GM21723 (cell line): Measurements from ENCODE around the gene SHQ1.

Experiments used
- ATAC-seq: cut with Tn5 transposase; IDR thresholded peaks from one replicate; pipeline ENCODE4 v1.9.1; 2021; ENCODE audit warnings: mild to moderate bottlenecking, moderate library complexity; ENCODE audit not compliant: unreplicated experiment

SHQ1 gene

DNA sequence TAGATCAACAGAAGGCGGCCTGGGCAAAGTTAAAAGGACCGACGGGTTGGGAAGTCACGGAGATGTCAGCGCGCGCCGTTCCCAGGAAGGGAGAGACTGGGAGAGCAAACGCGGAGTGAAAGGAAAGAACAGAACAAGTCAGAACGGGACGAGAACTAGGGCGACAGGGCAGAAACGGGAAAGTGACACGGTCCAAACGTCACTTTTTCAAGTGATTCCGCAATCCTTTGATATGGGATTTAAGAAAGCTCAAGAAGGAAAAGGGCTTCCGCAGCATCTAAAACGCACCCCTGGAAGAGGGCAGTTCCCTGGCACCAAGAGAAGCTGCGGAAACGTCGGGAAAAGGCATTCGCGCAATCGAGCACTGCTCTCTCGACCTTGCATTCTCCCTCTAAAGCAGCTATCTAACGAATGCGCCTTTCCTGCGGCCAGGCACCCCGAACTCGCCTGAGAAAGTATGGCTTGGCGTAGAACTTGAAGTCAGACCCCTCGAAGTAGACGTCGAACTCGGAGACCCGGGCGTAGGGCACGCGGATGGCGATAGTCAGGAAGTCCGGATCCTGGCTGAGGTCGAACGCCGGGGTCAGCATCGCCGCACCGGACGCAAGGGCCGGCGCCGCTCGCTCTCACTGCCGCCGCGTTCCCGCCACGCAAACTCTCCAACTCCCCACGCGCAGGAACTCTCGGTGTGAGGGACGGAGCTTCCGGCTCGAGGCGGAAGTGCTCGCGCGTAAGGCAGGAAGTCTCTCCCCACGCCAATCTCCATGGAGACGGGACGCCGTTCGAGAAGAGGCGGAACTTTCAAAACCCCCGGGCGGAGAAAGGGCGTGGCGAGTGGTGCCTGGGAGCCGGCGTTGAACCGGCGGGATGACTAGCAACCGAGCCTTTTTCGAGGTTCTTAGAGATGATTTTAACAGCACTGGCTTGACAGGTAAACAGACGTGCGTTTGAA lies at the start of gene SHQ1:
TSS of gene SHQ1 (minus strand) at position 695 of the 952 bp plus-strand sequence. CDS start at position 590, 105 bp downstream.
- peak; percentile 89 for ATAC-seq

DNA sequence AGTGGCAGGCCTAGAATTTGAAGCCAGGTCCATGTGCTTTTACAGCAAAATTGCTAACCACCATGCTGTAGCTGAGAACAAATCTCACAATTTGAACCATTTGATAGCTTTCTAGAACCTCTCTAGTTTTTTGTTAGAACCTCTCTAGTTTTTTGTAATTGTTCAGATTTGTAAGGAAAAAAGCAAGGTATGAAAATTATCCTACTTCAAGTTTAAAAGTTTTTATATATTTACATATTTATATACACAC lies 49.4 kb upstream of the SHQ1 start:
- ATAC-seq = no peak

DNA sequence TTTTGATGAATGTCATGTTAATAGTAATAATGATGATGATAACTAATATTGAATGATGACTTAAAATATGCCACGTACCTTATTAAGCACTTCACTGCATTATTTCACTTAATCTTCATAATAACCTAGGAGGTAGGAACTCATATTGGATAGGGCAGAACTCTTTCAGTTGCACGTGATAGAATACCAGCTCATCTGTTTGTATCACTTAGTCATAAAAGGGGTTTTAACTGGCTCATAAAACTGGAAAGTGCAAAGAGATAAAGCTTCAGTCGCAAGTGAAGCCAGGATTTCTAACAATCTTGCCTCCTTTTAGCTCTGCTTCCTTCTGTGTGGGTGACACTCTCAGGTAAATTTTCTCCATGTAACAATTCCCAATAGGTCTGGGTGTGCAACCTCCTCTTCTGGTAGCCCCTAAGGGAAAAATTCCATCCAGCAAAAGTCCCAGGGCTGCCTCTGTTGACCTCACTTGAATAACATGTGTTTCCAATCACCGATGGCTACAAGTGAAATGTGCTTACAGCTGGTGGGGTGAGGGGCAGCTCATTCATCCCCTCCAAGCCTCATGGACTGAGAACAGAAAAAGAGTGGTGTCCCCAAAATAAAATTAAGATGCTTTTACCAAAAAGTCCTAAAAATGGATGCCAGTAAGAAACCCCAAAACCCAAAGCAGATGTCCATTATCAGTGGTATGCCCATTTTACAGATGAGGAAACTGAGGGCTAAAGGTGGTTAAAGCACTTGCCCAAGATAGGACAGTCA lies 48.9 kb upstream of the SHQ1 start:
- ATAC-seq = no peak

DNA sequence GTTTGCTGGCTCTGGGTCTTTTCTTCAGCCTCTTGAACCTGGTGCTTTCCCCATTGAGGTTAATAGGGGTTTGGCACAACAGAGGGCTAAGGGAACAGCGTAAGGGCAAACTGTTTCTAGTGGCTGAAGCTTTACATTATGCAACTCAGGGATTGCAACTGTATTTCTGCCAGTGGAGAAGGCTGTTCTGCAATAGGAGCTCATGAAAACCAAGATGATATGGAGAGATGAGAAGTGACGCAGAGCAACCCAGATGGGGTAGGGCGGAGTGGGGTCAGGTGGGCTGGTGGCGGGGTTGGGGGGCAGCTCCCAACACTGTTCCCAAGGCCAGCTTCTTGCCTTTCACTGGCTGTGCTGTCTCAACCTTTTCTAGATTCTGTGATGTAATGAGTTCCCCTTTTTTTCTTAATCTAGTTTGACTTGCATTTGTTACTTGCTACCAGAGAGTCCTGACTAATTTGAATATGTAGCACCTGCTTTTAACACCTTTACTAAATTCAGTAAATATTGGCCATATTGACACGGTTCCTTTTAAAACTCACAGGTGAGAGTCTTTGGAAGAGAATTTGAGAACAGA lies 46.8 kb upstream of the SHQ1 start:
- no peak for ATAC-seq

DNA sequence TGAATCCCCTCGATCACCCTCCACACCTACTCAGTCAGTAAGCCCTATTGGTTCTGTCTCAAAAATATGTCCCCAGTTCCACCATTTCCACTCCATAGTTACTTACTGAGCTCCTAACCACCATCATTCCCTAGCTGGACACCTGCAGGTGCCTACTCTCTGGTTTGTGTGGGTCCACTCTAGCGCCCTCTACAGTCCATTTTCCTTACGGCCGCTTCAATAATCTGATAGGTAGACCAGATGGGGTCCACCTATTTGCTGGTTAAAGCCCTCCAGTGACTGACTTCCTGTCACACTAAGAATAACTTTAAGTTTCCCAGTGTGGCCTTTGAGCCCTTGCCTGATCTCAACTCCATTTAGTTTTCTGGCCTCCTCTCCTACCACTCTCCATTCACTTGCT lies 44.6 kb upstream of the SHQ1 start:
- no peak for ATAC-seq

DNA sequence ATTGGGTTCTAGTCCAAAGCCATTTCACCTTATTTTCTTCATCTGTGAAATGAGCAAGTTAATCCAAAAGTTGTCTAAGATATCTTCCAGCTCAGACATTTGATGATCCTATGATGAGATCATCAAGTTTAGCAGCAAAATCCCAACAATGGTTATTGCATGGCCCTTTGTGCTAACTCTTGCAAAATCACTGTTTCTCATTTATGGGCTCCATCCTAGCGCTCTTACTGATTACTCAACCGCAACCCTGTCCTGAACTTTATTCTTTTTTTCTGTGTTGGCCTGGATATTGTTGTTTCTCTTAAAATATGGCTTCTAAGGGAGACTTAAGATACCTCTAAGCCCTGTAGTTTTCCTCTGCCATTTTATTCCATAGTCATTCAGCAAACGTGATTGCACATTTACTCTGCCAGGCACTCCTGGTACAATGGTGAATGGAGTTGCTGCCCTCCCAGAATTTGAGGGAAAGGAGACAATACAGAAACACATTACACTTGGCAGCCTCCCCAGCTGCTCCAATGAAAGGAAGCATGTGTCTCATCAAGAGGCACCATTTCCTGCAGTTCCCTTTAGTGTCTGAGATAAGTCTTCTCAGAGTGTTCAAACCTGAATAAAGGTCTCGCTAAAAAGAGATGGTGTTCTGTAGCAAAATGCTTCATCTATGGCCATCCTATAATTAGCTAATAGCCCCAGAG lies 44.0 kb upstream of the SHQ1 start:
- ATAC-seq = no peak

DNA sequence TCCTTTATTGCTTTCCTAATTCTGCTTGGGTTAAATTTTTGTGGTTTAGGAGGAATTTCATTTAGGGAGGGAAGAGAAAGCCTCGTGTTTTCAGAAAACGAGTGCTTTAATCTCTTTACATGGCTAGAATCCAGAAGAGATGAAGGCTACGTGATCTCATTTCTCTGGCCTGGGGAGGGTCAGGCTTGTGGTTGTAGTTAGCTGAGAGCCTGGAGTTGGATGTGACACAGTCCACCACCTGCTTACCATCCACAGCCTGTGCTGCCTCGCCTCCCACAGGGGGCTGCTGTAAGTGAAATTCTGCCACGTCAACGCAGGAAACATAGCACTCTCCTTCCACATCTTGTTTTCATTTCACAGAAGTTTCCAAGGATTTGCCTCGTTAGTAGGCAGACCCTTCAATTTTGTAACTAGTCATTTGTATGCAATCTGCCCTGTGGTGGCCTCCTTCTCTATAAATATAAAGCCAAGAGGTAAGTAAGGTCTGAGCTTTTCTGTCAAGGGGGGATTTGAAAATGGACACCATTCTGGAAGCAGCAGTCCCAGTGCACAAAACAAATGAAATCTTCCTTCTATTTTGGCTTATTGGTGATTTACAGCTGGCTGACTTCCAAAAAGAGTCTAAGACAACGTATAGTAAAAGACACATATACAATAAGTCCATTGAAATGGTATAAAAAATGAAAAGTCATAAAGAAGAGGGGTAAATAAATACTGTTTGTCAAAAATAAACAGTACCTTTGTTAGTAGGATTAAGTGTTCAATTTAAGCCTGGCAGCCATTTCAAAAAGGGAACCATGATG lies 43.0 kb upstream of the SHQ1 start:
- ATAC-seq = no peak

DNA sequence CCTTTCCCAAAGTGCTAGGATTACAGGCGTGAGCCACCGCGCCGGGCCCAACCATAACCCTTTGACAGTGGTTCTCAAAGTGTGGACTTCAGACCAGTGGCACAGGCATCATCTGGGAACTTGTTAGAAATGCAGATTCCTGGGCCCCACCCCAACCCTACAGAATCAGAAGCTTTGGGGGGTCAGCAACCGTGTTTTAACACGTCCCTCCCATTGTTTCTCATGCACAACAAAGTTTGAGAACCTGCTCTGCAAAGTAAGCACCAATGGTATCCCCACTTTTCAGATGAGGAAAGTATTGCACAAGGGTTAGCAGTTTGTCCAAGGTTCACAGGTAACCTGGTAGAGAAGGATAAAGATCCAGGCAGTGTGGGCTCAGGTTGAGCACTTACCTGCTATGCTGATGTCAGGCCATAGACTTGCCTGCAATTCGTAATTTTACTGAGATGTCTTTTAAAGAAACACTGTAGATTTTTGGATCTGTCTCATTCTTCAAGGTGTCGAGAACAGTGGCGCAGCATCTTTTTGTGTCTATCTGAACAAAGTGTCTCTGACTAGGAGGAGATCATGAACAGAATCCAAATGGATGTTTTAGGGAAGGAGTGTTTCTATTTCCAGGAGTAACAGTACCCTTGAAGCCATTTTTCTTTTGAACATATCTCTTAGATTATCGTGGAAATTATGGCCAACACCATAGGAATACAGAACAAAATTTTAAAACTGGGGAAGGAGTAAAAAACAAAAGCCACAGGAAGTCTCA lies 42.1 kb upstream of the SHQ1 start:
- ATAC-seq = no peak

DNA sequence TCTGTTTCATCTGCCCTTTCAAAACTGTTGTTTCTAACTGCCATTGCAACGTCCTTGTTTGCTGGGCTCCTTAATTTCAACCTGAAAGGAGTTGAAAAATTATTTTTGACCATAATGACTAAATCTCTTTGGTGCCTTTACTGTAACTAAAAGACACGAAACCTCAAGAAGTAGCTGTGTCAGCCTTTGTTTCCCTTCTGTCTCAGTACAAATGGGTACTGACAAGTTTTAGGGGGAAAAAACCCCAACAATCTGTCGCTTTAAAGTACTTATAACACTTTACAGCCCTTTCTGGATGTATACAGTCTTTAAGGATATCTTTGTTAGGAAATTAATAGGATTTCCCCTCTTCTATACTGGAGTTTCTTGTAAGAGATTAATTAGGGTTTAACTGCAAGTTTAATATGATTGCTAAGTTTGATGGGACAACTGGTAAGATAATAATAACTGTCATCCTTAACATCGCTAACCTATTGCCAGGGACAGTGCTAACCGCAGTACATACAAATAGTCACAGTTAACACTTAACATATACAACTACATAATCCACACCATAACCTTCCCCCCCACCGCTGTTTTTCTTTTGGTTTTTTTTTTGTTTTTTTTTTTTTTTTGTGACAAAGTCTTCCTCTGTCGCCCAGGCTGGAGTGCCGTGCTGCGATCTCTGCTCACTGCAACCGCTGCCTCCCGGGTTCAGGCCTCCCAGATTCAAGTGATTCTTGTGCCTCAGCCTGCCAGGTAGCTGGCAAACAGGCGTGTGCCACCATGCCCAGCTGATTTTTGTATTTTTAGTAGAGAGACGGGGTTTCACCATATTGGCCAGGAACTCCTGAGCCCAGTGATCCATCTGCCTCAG lies 41.3 kb upstream of the SHQ1 start:
- no peak for ATAC-seq

DNA sequence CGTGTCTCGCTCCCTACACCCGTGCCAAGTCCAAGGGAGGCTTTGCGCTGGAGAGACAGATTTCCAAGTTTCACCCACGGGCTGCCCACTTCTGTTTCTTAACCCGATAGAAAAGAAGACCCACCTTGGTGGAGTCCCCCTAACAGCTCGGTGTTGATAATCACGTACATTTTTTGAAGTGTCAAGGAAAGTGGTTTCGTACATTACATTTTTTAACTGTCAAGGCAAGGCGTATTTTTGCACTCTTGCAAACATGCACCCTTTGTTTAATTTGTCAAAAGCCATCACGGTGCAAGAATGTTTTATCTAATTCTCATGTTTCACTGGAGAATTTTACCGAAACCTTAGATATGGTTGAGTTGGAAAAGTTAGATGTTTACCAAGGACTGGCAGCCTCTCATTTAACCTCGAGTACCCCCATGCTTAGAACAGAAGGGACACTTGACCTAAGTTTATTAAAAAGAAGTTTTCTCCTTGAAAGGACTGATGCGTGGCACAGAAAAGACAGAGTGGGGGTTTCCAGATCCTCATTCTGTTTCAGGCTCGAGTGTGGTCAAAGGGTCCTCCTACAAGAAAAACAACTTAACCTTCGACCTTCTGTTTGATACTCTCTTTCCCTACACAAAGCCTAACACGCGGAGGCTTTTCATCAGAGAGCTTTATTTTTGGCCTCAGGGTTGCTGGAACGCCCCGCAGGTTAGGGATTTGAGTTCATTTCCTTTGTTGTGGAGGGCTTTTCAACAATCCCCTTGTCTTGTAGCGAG lies 40.5 kb upstream of the SHQ1 start:
- ATAC-seq = no peak

DNA sequence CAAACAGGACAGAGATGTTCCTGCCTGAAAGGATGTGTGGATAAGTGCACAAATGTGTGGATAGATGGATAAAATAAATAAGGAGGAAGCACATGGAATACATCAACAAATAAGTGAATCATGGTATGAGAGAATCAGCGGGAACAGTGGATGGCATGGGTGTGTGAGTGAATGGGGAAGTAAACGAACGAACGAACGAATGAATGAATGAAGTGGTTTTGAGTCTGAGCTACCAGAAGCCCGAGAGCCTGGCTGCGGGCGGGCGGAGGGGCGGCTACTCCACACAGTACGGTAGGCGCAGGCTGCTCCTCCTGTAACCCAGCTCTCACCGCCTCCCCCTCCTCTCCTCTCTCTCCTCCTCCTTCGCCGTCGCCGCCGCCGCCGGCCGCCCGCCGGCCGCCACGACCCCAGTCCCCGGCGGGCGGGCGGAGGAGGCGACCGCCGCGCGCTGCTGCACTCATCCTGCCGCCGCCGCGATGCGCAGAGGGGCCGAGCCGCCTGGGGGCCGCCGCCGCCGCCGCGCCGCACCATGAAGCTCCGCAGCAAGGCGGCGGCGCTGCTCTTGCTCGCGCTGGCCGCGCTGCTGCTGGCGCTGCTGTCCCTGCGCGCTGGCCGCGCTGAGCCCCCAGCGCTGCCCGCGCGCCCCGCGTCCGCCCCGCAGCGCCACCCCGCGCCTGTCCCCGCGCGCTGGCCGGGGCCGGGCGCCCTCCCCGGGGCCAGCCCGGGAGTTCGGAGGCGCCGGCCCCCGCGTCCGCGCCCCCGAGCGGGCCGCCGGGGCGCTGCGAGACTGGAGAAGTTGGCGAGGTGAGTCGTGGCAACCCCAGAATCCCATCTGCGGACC lies 39.7 kb upstream of the SHQ1 start, which contains the start of gene GXYLT2:
TSS of gene GXYLT2 (plus strand) at position 342 of the 841 bp plus-strand sequence. CDS start at position 530, 188 bp downstream.
- peak; percentile 81 for ATAC-seq

DNA sequence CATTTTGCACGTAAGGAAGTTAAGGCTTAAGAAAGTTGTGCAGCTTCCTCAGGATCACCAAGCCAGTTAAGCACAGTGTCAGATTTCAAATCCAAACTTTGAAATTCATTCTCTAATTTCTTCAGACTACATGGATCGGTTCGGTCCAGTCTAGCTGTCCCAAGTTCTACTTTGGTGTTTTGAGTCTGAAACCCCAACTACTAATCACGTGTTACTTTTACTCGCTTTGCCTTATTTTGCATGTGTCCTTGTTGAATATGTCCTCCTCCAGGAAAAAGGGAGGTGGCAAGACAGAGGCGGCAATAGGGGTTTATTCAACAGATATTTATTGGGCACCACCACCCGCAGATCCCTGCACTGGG lies 39.1 kb upstream of the SHQ1 start:
- no peak for ATAC-seq

DNA sequence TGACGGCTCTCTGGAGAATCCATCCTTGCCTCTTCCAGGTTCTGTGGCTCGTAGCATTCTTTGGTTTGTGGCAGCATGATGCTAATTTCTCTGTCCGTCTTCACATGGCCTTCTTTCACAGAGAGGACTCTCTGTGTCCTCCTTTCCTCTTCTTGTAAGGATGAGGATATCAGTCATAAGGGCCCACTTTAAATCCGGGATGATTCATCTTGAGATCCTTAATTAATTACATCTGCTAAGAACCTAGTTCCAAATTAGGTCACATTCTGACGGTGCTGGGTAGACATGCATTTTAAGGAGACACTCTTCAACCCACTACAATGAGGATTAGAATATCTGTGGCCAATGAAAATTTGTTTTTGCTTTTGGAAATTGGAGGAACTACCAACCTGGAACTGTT lies 23.9 kb upstream of the SHQ1 start:
- no peak for ATAC-seq

DNA sequence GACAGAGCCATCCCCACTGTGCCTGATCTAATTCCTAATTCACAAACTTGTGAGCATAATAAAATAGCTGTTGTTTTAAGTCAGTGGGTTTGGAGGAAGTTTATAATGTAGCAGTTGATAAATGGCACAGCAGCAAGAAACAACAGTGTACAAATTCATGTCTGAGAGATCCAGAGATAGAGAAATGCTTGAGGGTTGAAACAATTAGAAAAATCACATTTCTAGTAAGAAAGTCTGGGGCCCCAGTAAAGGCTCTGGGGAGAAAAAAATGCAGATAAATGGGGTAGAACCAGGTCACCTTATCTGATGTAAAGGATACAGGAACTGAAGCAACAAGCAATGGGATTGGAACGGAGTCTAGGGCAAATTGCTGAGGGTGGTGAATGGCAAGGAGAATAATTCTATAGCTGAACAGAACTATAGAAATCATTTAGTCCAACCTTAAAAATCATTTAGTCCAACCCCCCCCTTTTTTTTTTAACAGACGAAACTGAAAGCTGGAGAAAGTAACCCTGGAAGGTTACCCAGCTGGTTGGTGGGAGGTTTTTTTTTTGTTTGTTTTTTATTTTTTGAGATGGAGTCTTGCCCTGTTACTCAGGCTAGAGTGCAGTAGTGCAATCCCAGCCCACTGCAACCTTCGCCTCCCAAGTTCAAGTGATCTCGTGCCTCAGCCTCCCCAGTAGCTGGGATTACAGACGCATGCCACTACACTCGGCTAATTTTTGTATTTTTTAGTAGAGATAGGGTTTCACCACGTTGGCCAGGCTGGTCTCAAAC lies 14.3 kb upstream of the SHQ1 start:
- ATAC-seq = no peak

DNA sequence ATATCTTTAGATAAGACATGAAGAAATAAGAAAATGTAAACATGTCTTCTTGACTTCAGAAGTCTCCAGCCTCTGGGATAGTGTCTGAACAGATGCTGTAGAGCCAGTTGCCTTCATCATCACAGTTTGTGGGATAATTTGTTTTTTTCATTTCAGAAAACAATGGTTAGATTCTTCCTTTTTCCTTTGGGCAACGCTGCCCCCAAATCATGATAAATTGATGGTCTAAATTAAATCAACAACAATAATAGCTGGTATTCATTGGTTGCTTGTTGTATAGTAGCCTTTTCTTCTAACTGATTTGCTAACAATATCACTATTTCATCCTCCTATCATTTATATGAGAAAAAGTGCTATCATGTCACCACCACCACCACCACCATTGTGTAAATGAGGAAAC lies 12.6 kb upstream of the SHQ1 start:
- ATAC-seq = no peak

DNA sequence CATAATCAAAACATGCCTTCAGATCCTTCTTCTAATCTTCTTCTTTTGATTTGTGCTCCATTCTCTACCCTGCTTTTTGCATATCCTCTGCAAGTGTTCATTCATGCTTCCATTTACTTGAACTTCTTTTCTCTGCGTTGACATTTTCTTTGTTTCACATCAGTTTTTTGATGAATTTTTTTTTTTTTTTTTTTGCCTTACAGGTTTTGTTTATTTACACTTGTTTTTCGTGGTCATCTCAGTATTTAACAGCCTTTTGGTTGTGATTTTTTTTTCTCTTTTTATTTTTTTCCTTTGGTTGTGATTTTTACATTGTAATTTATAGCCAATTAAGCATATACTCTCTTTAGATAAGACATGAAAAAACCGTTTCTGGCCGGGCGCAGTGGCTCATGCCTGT lies 11.8 kb upstream of the SHQ1 start:
- no peak for ATAC-seq
